H1 (cell line): ENCODE measurements around the gene HS1BP3. TPM values are rescaled to one million over a fixed set of nuclear protein-coding genes. Genes with fewer than 3 reads are reported as not detected.

ENCODE experiments used
- BRCA1 ChIP-seq: IDR thresholded peaks from 2 replicates; pipeline ENCODE4 v1.6.1; 2012; ENCODE audit warnings: low read depth, low read length, improper control_type of control experiment
- CHD1 ChIP-seq: IDR thresholded peaks from 2 replicates; pipeline ENCODE4 v1.6.1; 2012; ENCODE audit warnings: low read depth, low read length, improper control_type of control experiment
- polyA plus RNA-seq, 7 experiments: library from polyadenylated mRNA; depleted of rRNA in 3 of 7; stranded (reverse) in 5 of 7; unstranded in 2 of 7; fragments of >200 nt in 5 of 7; fragments of 200-250 nt in 2 of 7; gene quantifications; 1 replicate in 5 of 7; 2 replicates in 1 of 7; 4 replicates in 1 of 7; pipeline versions ENCODE4 v1.2.1 to v1.2.3, GENCODE V29; 2011 to 2013; ENCODE audit warnings: missing spikeins in 2 of 7, mixed read lengths in 2 of 7
- total RNA-seq: library from RNA; stranded (reverse); fragmentation: NEBNext Ultra II Directional; extraction: Animal tissue kit (Norgen Biotek cat#: 25700); gene quantifications from 2 replicates; pipeline ENCODE4 v1.2.1, GENCODE V29; 2021

HS1BP3 gene
- total and polyA plus RNA-seq, 2 of the 8 experiments (the other 6 are each of a cell fraction or from before 2014, with no cell fraction given): 11.1 to 11.3 TPM

- no peak for TF ChIP-seq CHD1
- TF ChIP-seq BRCA1: no peak
Measured at GRCh38 chr2:20649576-20649975, 1.3 kb downstream of the HS1BP3 start (continued).
